Measurements from ENCODE around the gene ARHGAP45.

DNA sequence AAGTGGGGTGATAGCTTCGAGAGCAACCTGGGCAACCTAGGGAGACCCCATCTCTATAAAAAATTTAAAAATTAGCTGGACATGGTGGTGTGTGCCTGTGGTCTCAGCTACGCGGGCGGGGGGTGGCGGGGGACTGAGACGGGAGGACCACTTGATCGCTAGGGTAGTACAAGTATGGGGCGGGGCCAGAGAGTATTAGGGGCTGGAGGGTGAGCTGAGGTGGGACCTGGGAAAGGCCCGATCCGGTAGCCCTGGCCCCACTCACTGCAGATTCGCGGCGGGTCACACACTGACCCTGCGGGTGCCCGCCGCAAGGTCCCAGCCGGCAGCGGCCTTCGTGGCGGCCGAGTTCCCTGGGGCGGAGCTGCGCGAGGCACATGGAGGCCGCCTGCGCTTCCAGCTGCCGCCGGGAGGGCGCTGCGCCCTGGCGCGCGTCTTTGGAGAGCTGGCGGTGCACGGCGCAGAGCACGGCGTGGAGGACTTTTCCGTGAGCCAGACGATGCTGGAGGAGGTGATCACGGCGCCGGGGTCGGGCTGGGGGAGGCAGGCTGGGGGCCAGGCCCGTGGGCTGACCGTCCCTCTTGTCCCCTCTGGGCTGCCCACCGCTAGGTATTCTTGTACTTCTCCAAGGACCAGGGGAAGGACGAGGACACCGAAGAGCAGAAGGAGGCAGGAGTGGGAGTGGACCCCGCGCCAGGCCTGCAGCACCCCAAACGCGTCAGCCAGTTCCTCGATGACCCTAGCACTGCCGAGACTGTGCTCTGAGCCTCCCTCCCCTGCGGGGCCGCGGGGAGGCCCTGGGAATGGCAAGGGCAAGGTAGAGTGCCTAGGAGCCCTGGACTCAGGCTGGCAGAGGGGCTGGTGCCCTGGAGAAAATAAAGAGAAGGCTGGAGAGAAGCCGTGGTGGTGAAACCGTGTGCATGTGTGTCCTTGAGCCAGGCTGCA lies 2.0 kb upstream of the ARHGAP45 start:
- TF ChIP-seq, protein P1, sequence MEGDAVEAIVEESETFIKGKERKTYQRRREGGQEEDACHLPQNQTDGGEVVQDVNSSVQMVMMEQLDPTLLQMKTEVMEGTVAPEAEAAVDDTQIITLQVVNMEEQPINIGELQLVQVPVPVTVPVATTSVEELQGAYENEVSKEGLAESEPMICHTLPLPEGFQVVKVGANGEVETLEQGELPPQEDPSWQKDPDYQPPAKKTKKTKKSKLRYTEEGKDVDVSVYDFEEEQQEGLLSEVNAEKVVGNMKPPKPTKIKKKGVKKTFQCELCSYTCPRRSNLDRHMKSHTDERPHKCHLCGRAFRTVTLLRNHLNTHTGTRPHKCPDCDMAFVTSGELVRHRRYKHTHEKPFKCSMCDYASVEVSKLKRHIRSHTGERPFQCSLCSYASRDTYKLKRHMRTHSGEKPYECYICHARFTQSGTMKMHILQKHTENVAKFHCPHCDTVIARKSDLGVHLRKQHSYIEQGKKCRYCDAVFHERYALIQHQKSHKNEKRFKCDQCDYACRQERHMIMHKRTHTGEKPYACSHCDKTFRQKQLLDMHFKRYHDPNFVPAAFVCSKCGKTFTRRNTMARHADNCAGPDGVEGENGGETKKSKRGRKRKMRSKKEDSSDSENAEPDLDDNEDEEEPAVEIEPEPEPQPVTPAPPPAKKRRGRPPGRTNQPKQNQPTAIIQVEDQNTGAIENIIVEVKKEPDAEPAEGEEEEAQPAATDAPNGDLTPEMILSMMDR (IDR thresholded peaks at IDR 0.05; ENCODE audit: low read depth, low read length, missing input control) = peak; percentile 74
- TF ChIP-seq REST (IDR thresholded peaks at IDR 0.05) (no peak), FOXA1 (IDR thresholded peaks at IDR 0.05) (no peak), YY1 (IDR thresholded peaks at IDR 0.05) (no peak), TAF1 (conservative IDR thresholded peaks at IDR 0.05) (no peak), JUND (IDR thresholded peaks at IDR 0.05) (no peak)
